ENCODE results near the gene FGF5. TPM values are rescaled to one million over a fixed set of nuclear protein-coding genes. Genes with fewer than 3 reads are reported as not detected.

Gene FGF5
- total RNA-seq, 1 experiment from 2014 or later, result 2.6 TPM

DNA sequence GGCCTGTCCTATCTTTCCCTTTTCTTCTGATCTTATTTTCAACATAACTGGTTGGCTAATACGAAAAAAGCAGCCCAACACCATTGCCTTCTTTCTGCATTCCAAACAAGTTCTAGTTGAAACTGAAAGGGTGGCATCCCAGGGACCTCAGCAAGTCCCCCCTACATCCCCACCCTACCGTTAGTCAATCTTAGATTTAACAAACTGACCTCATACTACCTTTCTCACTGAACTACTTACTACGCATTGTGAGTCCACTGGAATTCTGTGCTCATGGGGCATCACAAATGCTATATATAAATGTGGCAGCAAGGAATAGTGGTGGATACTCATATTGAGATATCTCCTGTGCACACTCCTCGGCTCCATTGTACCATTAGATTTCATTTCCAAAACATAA is 33.1 kb upstream of the FGF5 start:
- no TSS peak for BruUV-seq (replicated peaks)
- H3K27me3 ChIP-seq (ENCODE audit: low read length), result no peaks in the 10 kb centered on the region
- H3K4me1 ChIP-seq (ENCODE audit: insufficient read depth, low read length), result peaks cover 48% of the 10 kb centered on the region
- ATAC-seq (no peak), DNase-seq (no peak)
- H3F3A ChIP-seq (ENCODE audit: low read length, unreplicated experiment), result peaks cover 7% of the 10 kb centered on the region
- no peaks in the 10 kb centered on the region for H3K9me2 ChIP-seq (replicated peaks; ENCODE audit: low read length)
- no peaks in the 10 kb centered on the region for H3K36me3 ChIP-seq (ENCODE audit: low read depth, low read length)
- H3K27ac ChIP-seq (ENCODE audit: low read length), result no peak overlapping the region
- no peaks in the 10 kb centered on the region for H3K79me2 ChIP-seq (ENCODE audit: low read length)
- ChIA-PET POLR2A (ENCODE audit: unreplicated experiment) (interaction anchor here (0.6 kb wide), 1 partner anchor 89 kb away, joined by 3 read pairs; no protein-coding TSS in a partner anchor), CTCF (no interaction called here)
- no peak overlapping the region for H2AFZ ChIP-seq (ENCODE audit: low read length)
- no peak overlapping the region for H3K9ac ChIP-seq (ENCODE audit: low read length)
- no peak overlapping the region for H3K4me3 ChIP-seq (ENCODE audit: low read length)
- TF ChIP-seq, protein P1, sequence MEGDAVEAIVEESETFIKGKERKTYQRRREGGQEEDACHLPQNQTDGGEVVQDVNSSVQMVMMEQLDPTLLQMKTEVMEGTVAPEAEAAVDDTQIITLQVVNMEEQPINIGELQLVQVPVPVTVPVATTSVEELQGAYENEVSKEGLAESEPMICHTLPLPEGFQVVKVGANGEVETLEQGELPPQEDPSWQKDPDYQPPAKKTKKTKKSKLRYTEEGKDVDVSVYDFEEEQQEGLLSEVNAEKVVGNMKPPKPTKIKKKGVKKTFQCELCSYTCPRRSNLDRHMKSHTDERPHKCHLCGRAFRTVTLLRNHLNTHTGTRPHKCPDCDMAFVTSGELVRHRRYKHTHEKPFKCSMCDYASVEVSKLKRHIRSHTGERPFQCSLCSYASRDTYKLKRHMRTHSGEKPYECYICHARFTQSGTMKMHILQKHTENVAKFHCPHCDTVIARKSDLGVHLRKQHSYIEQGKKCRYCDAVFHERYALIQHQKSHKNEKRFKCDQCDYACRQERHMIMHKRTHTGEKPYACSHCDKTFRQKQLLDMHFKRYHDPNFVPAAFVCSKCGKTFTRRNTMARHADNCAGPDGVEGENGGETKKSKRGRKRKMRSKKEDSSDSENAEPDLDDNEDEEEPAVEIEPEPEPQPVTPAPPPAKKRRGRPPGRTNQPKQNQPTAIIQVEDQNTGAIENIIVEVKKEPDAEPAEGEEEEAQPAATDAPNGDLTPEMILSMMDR (conservative IDR thresholded peaks at IDR 0.05; ENCODE audit: low read depth, low read length), result no peak
- TF ChIP-seq EZH2phosphoT487 (IDR thresholded peaks at IDR 0.05; ENCODE audit: borderline replicate concordance, low read length) (no peak), EZH2 (IDR thresholded peaks at IDR 0.05; ENCODE audit: low read length, unreplicated experiment) (no peak)
- no peaks in the 10 kb centered on the region for H4K20me1 ChIP-seq (ENCODE audit: low read length)
- H3K9me3 ChIP-seq (ENCODE audit: low read length), result no peaks in the 10 kb centered on the region
- intact Hi-C loops (cut with micrococcal nuclease), result no loop called here
- H3K4me2 ChIP-seq (ENCODE audit: low read length), result no peak overlapping the region

DNA sequence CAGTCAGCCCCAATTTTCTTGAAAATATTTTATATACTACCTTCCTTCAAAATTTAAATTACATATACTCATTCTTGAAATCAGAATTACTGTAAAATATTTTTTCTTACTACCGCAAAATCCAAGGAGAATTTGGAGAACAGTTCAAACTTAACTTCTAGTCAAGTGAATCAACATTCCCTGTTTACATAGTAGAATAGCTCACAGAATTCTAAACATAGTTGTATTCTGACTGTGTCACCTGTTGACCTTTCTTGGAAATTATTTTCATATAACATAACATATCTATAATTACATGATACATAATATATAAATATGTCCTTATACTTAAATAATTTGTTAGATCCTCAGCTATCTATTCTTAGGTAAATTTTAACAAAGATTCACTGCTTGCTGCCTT is 31.0 kb upstream of the FGF5 start:
- peak overlapping the region; percentile 37; the same call in 1 of the 2 replicates for H3K4me3 ChIP-seq (ENCODE audit: low read length)
- intact Hi-C loops (cut with micrococcal nuclease), result no loop called here
- H3K4me2 ChIP-seq (ENCODE audit: low read length), result peak overlapping the region; percentile 77
- peak overlapping the region; percentile 70 for H3K27ac ChIP-seq (ENCODE audit: low read length)
- ChIA-PET POLR2A (ENCODE audit: unreplicated experiment) (interaction anchor here (0.5 kb wide), 1 partner anchor 30 kb away, joined by 3 read pairs; no protein-coding TSS in a partner anchor), CTCF (interaction anchor here (0.5 kb wide), 1 partner anchor 17 kb away, joined by 3 read pairs; no protein-coding TSS in a partner anchor)
- peaks cover 6% of the 10 kb centered on the region; the same call in 1 of the 2 replicates for H3K36me3 ChIP-seq (ENCODE audit: low read depth, low read length)
- BruUV-seq (replicated peaks), result no TSS peak
- TF ChIP-seq, protein P1 (conservative IDR thresholded peaks at IDR 0.05; ENCODE audit: low read depth, low read length), result no peak
- TF ChIP-seq EZH2phosphoT487 (IDR thresholded peaks at IDR 0.05; ENCODE audit: borderline replicate concordance, low read length) (no peak), EZH2 (IDR thresholded peaks at IDR 0.05; ENCODE audit: low read length, unreplicated experiment) (no peak)
- H3K27me3 ChIP-seq (ENCODE audit: low read length), result no peaks in the 10 kb centered on the region
- H3K9me2 ChIP-seq (replicated peaks; ENCODE audit: low read length), result no peaks in the 10 kb centered on the region
- H3K79me2 ChIP-seq (ENCODE audit: low read length), result no peaks in the 10 kb centered on the region
- no peaks in the 10 kb centered on the region for H3K9me3 ChIP-seq (ENCODE audit: low read length)
- H2AFZ ChIP-seq (ENCODE audit: low read length), result no peak overlapping the region
- no peak overlapping the region for H3K9ac ChIP-seq (ENCODE audit: low read length)
- peak; percentile 81 for ATAC-seq
- peak; percentile 85 for DNase-seq
- peaks cover 9% of the 10 kb centered on the region for H3F3A ChIP-seq (ENCODE audit: low read length, unreplicated experiment)
- H3K4me1 ChIP-seq (ENCODE audit: insufficient read depth, low read length), result peaks cover 52% of the 10 kb centered on the region
- no peaks in the 10 kb centered on the region for H4K20me1 ChIP-seq (ENCODE audit: low read length)

DNA sequence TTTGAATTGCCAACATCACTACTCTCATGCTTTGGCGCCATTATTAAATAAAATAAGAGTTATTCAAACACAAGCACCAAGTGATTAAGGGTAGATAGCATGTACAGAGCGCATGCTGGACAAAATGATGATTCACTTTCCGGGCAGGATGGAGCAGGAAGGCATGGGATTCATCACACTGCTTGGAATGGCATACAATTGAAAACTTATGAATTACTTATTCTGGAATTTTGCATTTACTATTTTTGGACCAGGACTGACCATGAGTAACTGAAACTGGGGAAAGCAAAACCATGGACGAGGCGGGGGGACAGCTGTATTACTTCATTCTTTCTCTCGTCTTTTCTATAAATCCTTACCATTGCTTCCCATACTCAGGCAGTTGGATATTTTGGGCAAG is 28.5 kb upstream of the FGF5 start:
- BruUV-seq (replicated peaks), result no TSS peak
- H3K4me2 ChIP-seq (ENCODE audit: low read length), result peak overlapping the region; percentile 40
- H3K27me3 ChIP-seq (ENCODE audit: low read length), result no peaks in the 10 kb centered on the region
- CTCF ChIA-PET, result no interaction called here
- ATAC-seq (peak; percentile 84), DNase-seq (peak; percentile 75)
- no peaks in the 10 kb centered on the region for H3K79me2 ChIP-seq (ENCODE audit: low read length)
- H3K4me3 ChIP-seq (ENCODE audit: low read length), result 0 out of 2 replicates have a peak overlapping the region, but pooled peaks have one; percentile 23
- peak overlapping the region; percentile 77 for H3K27ac ChIP-seq (ENCODE audit: low read length)
- no peak overlapping the region for H3K9ac ChIP-seq (ENCODE audit: low read length)
- intact Hi-C loops (cut with micrococcal nuclease), result no loop called here
- H3K4me1 ChIP-seq (ENCODE audit: insufficient read depth, low read length), result peaks cover 56% of the 10 kb centered on the region
- no peaks in the 10 kb centered on the region for H3K9me3 ChIP-seq (ENCODE audit: low read length)
- POLR2A ChIA-PET (ENCODE audit: unreplicated experiment), result no interaction called here
- no peaks in the 10 kb centered on the region for H4K20me1 ChIP-seq (ENCODE audit: low read length)
- H3K36me3 ChIP-seq (ENCODE audit: low read depth, low read length), result peaks cover 6% of the 10 kb centered on the region; the same call in 1 of the 2 replicates
- H3F3A ChIP-seq (ENCODE audit: low read length, unreplicated experiment), result peaks cover 9% of the 10 kb centered on the region
- peak overlapping the region; percentile 45 for H2AFZ ChIP-seq (ENCODE audit: low read length)
- no peaks in the 10 kb centered on the region for H3K9me2 ChIP-seq (replicated peaks; ENCODE audit: low read length)
- TF ChIP-seq EZH2phosphoT487 (IDR thresholded peaks at IDR 0.05; ENCODE audit: borderline replicate concordance, low read length), result no peak
- no peak for TF ChIP-seq EZH2 (IDR thresholded peaks at IDR 0.05; ENCODE audit: low read length, unreplicated experiment)
- TF ChIP-seq, protein P1 (conservative IDR thresholded peaks at IDR 0.05; ENCODE audit: low read depth, low read length), result no peak
